Measurements from ENCODE around the gene MYORG. TPM values are rescaled to one million over a fixed set of nuclear protein-coding genes. Genes with fewer than 3 reads are reported as not detected.

Gene MYORG
- total and polyA plus RNA-seq, 9 of the 15 experiments (the other 6 are each of a cell fraction or from before 2014, with no cell fraction given), result 0.06 to 0.82 (median 0.18) TPM

- TF ChIP-seq ARID4B (CRISPR knock-in tag; IDR thresholded peaks at IDR 0.05) (peak; percentile 31; the same call in 1 of the 2 replicates), TOE1 (IDR thresholded peaks at IDR 0.05; ENCODE audit: borderline replicate concordance) (peak; percentile 20; the same call in 1 of the 2 replicates), TOE1 (CRISPR knock-in tag; IDR thresholded peaks at IDR 0.05; ENCODE audit: borderline replicate concordance, low read depth) (no peak), POLR2AphosphoS2 (IDR thresholded peaks at IDR 0.05; ENCODE audit: low read length) (no peak), VEZF1 (CRISPR knock-in tag; IDR thresholded peaks at IDR 0.05) (peak; percentile 95), ZNF347 (CRISPR knock-in tag; IDR thresholded peaks at IDR 0.05; ENCODE audit: low read depth) (no peak), SIX5 (IDR thresholded peaks at IDR 0.05; ENCODE audit: borderline replicate concordance in 1 of 2, insufficient read depth in 1 of 2, low read depth in 1 of 2, low read length in 2 of 2) (peak; percentile 75 to 79; a peak in 3 of 4 replicates), HMGN3 (IDR thresholded peaks at IDR 0.05; ENCODE audit: borderline replicate concordance, extremely low read depth, insufficient read length, low read depth, low read length) (peak; percentile 92), SMARCC2 (IDR thresholded peaks at IDR 0.05; ENCODE audit: low read depth) (no peak), CBX3 (IDR thresholded peaks at IDR 0.05; ENCODE audit: borderline replicate concordance in 1 of 2, low read length in 2 of 2) (0 out of 3 replicates have a peak, but pooled peaks of 1 of the 2 experiments have one; percentile 15), TBP (optimal IDR thresholded peaks at IDR 0.05; ENCODE audit: low read depth, low read length) (peak; percentile 18), ZSCAN29 (IDR thresholded peaks at IDR 0.05) (no peak), E2F6 (IDR thresholded peaks at IDR 0.05; ENCODE audit: borderline replicate concordance in 1 of 2, extremely low read depth in 1 of 2, insufficient read depth in 1 of 2, insufficient read length in 1 of 2, low read depth in 1 of 2, low read length in 1 of 2, poor library complexity in 1 of 2, severe bottlenecking in 1 of 2) (peak in 1 of 2 experiments; percentile 20), SMAD4 (CRISPR knock-in tag; conservative IDR thresholded peaks at IDR 0.05) (peak; percentile 17; the same call in 1 of the 2 replicates), PCBP1 (IDR thresholded peaks at IDR 0.05; ENCODE audit: low read depth, low read length, poor library complexity, severe bottlenecking) (no peak)
These were observed at the start of gene MYORG (continued) for GRCh38 chr9:34376596-34377403.

Data from K562 (cell line).